Activated CD8-positive, alpha-beta memory T cell treated with anti-CD3 and anti-CD28 coated beads for 36 hours (primary cell): ENCODE measurements around the gene FUT3. TPM values are rescaled to one million over a fixed set of nuclear protein-coding genes. Genes with fewer than 3 reads are reported as not detected.
"Not testable (repeated sequence)": the region's sequence is repeated elsewhere in the genome, so short reads cannot be mapped to it uniquely, and the experiment has no call there.

ENCODE experiments used
- CTCF ChIA-PET: fragments of 350-600 bp; sonication (Branson Sonifier 250); formaldehyde crosslinking; loops from one replicate; lab custom pipeline; 2021; ENCODE audit warnings: antibody characterized with exemption; lab: Charles Lee
- POLR2A ChIA-PET: fragments of 350-600 bp; sonication (Branson Sonifier 250); formaldehyde crosslinking; loops from one replicate; lab custom pipeline; 2021; ENCODE audit warnings: antibody characterized with exemption; lab: Charles Lee
- total RNA-seq, 2 experiments: library from RNA; stranded (reverse); gene quantifications; one replicate each; pipeline ENCODE4 v1.2.3, GENCODE V29; 2021

FUT3 gene
- total RNA-seq, 2 experiments from 2014 or later, result not detected

- CTCF ChIA-PET, result not testable (repeated sequence)
These were observed 33.0 kb upstream of the FUT3 start for GRCh38 chr19:5884065-5884811.

GRCh38 chr19:5883157-5883873 is 32.1 kb upstream of the FUT3 start:
- CTCF ChIA-PET, POLR2A ChIA-PET: not testable (repeated sequence)

More at GRCh38 chr19:5884065-5884811, 33.0 kb upstream of the FUT3 start:
- POLR2A ChIA-PET, result not testable (repeated sequence)

GRCh38 chr19:5882421-5882968 is 31.2 kb upstream of the FUT3 start:
- ChIA-PET CTCF (no interaction called here), POLR2A (no interaction called here)

- ChIA-PET POLR2A (no interaction called here), CTCF (interaction anchor here (0.7 kb wide), 1 partner anchor 459 kb away, joined by 3 read pairs; no protein-coding TSS in a partner anchor)
These were observed 30.5 kb upstream of the FUT3 start for GRCh38 chr19:5881543-5882299.

GRCh38 chr19:5880604-5881078 is 29.4 kb upstream of the FUT3 start:
- CTCF ChIA-PET, result no interaction called here
- POLR2A ChIA-PET, result no interaction called here

GRCh38 chr19:5880196-5880595 is 28.9 kb upstream of the FUT3 start:
- ChIA-PET CTCF (no interaction called here), POLR2A (no interaction called here)

GRCh38 chr19:5877882-5878281 is 26.6 kb upstream of the FUT3 start:
- ChIA-PET CTCF (interaction anchor here (1.2 kb wide), 1 partner anchor 50 kb away, joined by 3 read pairs; no protein-coding TSS in a partner anchor), POLR2A (no interaction called here)

- POLR2A ChIA-PET, result no interaction called here
- CTCF ChIA-PET, result no interaction called here
These were observed 26.2 kb upstream of the FUT3 start for GRCh38 chr19:5877427-5877826.

GRCh38 chr19:5874496-5874895 is 23.2 kb upstream of the FUT3 start:
- CTCF ChIA-PET, result interaction anchor here (0.7 kb wide), 1 partner anchor 1371 kb away, joined by 4 read pairs; no protein-coding TSS in a partner anchor
- POLR2A ChIA-PET, result not testable (repeated sequence)

- CTCF ChIA-PET, result interaction anchor here (0.5 kb wide), 1 partner anchor 15 kb away, joined by 3 read pairs; no protein-coding TSS in a partner anchor
- POLR2A ChIA-PET, result no interaction called here
These were observed 22.5 kb upstream of the FUT3 start for GRCh38 chr19:5873617-5874199.

- POLR2A ChIA-PET, result no interaction called here
- CTCF ChIA-PET, result no interaction called here
These were observed 19.7 kb upstream of the FUT3 start for GRCh38 chr19:5870986-5871394.

GRCh38 chr19:5867201-5868136 is 16.2 kb upstream of the FUT3 start:
- ChIA-PET CTCF (no interaction called here), POLR2A (no interaction called here)

- POLR2A ChIA-PET, result no interaction called here
- CTCF ChIA-PET, result no interaction called here
These were observed 14.5 kb upstream of the FUT3 start for GRCh38 chr19:5865772-5866171.

- CTCF ChIA-PET, result no interaction called here
- POLR2A ChIA-PET, result no interaction called here
These were observed 13.7 kb upstream of the FUT3 start for GRCh38 chr19:5864725-5865486.

- CTCF ChIA-PET, result no interaction called here
- POLR2A ChIA-PET, result no interaction called here
These were observed 12.9 kb upstream of the FUT3 start for GRCh38 chr19:5864013-5864720.

GRCh38 chr19:5863030-5863665 is 11.9 kb upstream of the FUT3 start:
- ChIA-PET POLR2A (no interaction called here), CTCF (no interaction called here)
